DMS 273 treated with DMSO at 0.1 percent for 48 hours (cell line): ENCODE measurements around the gene GALNT14.
"Not testable (repeated sequence)": the region's sequence is repeated elsewhere in the genome, so short reads cannot be mapped to it uniquely, and the experiment has no call there.

Experiments used
- DNase-seq: peaks from one replicate; lab custom pipeline; 2025; lab: John Stamatoyannopoulos, UW

The GALNT14 gene

GRCh38 chr2:30938196-30938595 is 200.0 kb downstream of the GALNT14 start:
- DNase-seq: no peak

- no peak for DNase-seq
Measured at GRCh38 chr2:30936977-30937376, 201.3 kb downstream of the GALNT14 start.

GRCh38 chr2:30935795-30936194 is 202.4 kb downstream of the GALNT14 start:
- DNase-seq: no peak

- DNase-seq: no peak
Measured at GRCh38 chr2:30934066-30934465, 204.2 kb downstream of the GALNT14 start.

DNA sequence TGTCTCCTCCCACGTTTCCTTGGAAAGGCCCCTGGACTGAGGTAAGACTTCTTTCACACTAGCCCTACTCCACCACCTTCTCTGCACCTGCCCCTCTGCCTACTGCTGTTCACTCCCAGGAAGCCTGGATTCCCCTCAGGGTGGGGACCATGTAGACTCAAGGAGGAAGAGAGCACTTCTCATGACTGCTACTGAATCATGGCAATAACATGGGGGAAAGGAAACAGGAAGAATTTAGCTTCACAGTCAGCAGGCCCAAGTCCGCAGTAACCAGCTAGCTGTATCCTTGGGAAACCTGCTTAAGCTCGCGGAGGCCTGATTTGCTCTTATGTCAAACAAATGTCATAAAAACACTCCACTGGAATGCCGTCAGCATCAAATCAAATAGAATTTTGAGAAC is 204.7 kb downstream of the GALNT14 start:
- DNase-seq: no peak

GRCh38 chr2:30932870-30933269 is 205.4 kb downstream of the GALNT14 start:
- no peak for DNase-seq

- no peak for DNase-seq
Measured at GRCh38 chr2:30931841-30932407, 206.3 kb downstream of the GALNT14 start.

GRCh38 chr2:30930716-30931115 is 207.5 kb downstream of the GALNT14 start:
- DNase-seq: no peak

- DNase-seq: no peak
Measured at GRCh38 chr2:30927465-30928075, 210.7 kb downstream of the GALNT14 start.

GRCh38 chr2:30926606-30927005 is 211.6 kb downstream of the GALNT14 start:
- no peak for DNase-seq

DNA sequence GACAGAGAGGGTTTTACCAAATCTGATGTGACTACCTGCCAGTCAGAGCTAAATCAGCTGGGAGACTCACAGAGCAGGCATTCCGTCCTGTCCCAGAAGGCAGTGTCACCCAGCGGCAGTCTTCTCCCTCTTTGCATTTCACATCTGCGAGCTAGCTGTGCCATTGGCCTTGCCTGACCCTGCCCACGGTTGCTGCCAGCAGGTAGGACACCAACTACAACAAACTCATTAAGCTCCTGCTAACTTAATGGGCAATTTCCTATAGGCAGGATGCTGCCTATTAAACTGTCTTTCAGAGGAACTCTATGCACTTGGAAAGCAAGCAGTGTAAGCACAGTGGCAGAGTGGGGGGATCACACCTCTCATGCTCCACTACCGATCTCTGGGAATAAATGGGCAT is 214.6 kb downstream of the GALNT14 start:
- DNase-seq: no peak

DNA sequence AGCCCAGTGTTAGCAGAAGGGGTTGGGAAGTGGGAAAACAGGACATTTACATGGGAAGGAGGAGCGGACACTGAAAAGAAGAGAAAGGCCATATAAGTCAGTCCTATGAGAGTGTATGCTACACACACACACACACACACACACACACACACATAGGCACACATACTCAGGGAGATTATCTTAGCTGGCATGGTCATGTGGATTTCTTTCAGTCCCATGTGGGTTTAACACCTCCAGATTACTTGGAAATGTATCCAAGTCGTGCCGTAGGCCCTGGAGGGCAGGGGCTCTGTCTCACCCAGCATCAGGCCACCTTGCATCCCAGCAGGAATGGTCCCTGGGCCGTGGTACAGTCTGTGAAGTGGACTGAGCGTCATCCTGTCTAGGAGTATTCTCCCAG is 217.7 kb downstream of the GALNT14 start:
- DNase-seq: no peak

GRCh38 chr2:30915486-30915885 is 222.8 kb downstream of the GALNT14 start:
- no peak for DNase-seq

DNA sequence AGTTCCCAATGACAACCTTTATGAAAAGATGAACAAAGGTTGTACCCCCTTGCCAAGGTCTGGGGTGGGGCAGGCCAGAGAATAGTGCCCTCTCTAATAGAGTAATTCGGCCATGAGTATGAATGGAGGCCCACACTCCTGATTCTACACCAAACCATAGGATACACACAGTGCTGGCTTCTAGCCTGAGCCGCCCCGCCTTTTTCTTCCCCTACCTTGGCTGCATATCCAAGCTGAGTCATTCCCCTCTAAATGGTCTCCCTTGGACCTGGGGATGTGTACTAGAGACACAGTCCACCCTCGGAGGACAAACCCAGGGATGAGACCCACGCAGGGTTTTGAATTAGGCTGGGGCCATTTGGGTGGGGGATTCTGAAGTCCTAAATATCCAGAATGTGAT is 223.8 kb downstream of the GALNT14 start:
- no peak for DNase-seq

- DNase-seq: no peak
Measured at GRCh38 chr2:30912056-30912455, 226.2 kb downstream of the GALNT14 start.

DNA sequence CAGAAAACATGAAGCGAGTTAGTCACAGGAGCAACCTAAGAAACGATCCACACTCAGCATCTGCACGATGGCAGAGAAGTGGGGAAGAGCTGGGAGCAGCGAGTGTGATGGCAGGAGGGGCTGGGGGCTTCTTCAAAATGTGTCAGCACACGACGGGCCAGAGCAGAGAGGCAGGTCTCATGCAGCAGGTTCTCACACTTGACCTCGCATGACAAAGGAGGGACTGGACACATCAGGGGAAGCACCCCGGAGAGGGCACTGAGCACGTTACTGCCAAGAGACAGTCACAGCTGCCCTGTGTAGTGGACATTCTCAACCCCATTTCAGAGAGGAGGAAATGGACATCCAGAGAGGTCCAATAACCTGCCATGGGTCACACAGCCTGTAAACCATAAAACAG is 226.9 kb downstream of the GALNT14 start:
- DNase-seq: no peak

DNA sequence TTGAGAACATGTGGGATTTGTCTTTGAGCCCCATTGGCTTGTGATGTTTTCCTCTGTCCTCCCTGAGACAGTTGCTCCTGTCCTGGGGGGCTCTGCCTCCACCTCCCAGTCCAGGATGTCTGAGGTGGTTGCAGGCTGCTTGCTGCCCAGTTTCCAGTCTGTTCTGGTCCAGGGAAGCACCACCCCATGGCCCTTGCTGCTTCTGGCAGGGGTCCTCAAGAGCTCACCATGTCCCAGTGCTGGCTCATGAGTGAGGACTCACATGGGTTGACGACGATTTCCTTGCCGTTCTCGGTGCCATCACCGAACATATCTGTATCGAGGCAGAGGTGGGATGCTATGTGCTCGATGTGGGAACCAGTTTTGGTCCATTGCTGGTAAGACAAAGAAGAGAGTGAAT is 227.6 kb downstream of the GALNT14 start:
- DNase-seq: no peak

- not testable (repeated sequence) for DNase-seq
Measured at GRCh38 chr2:30904437-30904836, 233.8 kb downstream of the GALNT14 start.

DNA sequence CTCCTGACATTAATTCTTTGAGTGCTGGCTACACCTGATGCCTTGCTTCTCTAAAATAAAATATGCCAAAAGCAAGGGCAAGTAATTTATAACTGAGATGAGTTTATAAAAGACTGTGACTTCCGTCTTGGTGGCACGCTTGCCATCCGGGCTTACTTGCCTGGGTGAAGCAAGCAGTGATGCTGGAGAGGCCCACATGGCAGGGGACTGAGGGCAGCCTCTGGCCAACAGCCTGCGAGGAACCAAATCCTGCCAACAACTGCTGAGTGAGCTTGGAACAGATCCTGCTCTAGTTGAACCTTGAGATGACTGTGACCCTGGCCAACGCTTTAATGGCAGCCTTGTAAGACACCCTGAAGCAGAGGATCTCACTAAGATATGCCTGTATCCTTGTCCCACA is 234.9 kb downstream of the GALNT14 start:
- DNase-seq: no peak

DNA sequence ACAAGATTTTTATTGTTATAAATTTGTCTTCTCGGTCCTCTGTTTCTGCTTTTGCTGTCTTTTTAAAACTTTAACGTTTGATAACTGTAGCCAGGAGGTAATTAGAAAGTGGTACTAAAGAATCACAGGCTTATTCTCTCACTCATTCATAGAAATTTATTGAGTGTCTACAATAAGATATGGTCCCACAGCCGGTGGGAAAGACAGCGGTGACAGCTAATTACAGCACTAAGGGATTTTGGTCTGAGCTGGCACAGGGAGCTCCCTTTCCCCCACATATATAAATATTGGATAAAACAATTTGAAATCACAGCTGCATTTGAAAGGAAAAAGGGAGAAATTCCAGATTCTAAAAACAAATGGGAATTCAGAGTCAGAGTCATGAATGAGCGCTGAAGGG is 237.9 kb downstream of the GALNT14 start:
- DNase-seq: no peak

DNA sequence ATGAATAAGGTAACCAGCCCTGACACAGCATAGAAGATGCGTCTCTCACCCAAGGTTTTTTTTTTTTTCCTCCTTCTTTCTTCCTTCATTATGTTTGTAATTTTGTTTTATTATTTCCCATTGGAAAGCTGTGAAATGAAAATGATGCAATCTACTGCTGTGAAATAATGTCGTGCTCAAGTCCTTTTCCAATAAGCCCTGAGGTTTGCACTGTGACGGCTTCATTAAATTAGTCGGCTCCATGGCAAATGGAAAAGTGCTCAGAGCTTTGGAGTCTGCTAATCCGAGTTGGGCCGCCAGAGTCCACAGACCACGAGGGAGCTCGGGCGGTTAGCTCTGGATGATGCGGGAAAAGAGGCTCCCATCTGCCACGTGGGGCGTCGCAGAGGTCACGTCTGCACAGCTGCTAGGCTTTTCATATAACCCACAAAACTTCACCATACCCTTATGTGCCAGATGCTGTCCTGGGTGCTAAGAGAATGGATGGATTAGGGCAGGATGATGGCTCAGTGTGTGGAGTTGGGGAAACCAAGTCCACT is 238.7 kb downstream of the GALNT14 start:
- DNase-seq: no peak

DNA sequence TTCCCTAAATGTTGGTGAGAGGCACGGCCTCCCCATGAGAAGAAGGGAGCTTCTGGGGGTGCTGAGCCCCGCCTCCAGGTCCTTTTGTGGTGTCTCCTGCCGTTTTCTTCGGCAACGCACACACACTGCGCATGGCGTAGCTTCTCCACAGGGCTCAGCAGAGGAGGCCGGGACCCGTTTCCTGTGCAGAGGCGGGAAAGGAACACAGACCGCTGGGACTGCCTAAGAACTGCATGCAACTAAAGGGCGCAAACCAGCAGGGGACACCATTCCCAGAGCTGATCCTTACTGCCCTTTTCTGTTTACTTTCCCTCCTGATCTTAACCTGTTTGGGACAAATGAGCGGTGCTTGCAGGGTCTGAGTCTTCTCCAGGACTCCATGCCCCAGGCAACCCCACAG is 240.7 kb downstream of the GALNT14 start:
- DNase-seq: no peak

GRCh38 chr2:30894498-30895119 is 243.6 kb downstream of the GALNT14 start:
- DNase-seq: no peak
